ENCODE results near the gene PAPOLG.

The PAPOLG gene

GRCh38 chr2:60728855-60729254 is 27.2 kb upstream of the PAPOLG start:
- TF ChIP-seq GLIS3 (CRISPR knock-in tag; IDR thresholded peaks at IDR 0.05) (no peak), PPARA (CRISPR knock-in tag; IDR thresholded peaks at IDR 0.05; ENCODE audit: borderline replicate concordance) (no peak), POU6F1 (CRISPR knock-in tag; IDR thresholded peaks at IDR 0.05; ENCODE audit: borderline replicate concordance, low read depth) (no peak), ZC3H10 (CRISPR knock-in tag; IDR thresholded peaks at IDR 0.05) (no peak), BACH2 (CRISPR knock-in tag; IDR thresholded peaks at IDR 0.05; ENCODE audit: borderline replicate concordance) (no peak), TCF4 (CRISPR knock-in tag; IDR thresholded peaks at IDR 0.05; ENCODE audit: borderline replicate concordance) (no peak), TOX (CRISPR knock-in tag; IDR thresholded peaks at IDR 0.05; ENCODE audit: borderline replicate concordance) (no peak), ZFP30 (CRISPR knock-in tag; IDR thresholded peaks at IDR 0.05) (no peak), ARNTL (CRISPR knock-in tag; IDR thresholded peaks at IDR 0.05; ENCODE audit: borderline replicate concordance, low read depth) (no peak), ZNF565 (CRISPR knock-in tag; conservative IDR thresholded peaks at IDR 0.05; ENCODE audit: low read depth) (no peak), CREB5 (CRISPR knock-in tag; IDR thresholded peaks at IDR 0.05; ENCODE audit: low read depth) (no peak), SNAI2 (CRISPR knock-in tag; IDR thresholded peaks at IDR 0.05) (no peak), TSHZ2 (CRISPR knock-in tag; IDR thresholded peaks at IDR 0.05) (no peak), OSR1 (CRISPR knock-in tag; IDR thresholded peaks at IDR 0.05) (no peak), RARB (CRISPR knock-in tag; IDR thresholded peaks at IDR 0.05) (no peak)
- TF ChIP-seq, protein P1, sequence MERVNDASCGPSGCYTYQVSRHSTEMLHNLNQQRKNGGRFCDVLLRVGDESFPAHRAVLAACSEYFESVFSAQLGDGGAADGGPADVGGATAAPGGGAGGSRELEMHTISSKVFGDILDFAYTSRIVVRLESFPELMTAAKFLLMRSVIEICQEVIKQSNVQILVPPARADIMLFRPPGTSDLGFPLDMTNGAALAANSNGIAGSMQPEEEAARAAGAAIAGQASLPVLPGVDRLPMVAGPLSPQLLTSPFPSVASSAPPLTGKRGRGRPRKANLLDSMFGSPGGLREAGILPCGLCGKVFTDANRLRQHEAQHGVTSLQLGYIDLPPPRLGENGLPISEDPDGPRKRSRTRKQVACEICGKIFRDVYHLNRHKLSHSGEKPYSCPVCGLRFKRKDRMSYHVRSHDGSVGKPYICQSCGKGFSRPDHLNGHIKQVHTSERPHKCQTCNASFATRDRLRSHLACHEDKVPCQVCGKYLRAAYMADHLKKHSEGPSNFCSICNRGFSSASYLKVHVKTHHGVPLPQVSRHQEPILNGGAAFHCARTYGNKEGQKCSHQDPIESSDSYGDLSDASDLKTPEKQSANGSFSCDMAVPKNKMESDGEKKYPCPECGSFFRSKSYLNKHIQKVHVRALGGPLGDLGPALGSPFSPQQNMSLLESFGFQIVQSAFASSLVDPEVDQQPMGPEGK (CRISPR knock-in tag; IDR thresholded peaks at IDR 0.05; ENCODE audit: borderline replicate concordance): no peak
- TF ChIP-seq, protein P2, sequence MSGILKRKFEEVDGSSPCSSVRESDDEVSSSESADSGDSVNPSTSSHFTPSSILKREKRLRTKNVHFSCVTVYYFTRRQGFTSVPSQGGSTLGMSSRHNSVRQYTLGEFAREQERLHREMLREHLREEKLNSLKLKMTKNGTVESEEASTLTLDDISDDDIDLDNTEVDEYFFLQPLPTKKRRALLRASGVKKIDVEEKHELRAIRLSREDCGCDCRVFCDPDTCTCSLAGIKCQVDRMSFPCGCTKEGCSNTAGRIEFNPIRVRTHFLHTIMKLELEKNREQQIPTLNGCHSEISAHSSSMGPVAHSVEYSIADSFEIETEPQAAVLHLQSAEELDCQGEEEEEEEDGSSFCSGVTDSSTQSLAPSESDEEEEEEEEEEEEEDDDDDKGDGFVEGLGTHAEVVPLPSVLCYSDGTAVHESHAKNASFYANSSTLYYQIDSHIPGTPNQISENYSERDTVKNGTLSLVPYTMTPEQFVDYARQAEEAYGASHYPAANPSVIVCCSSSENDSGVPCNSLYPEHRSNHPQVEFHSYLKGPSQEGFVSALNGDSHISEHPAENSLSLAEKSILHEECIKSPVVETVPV (CRISPR knock-in tag; IDR thresholded peaks at IDR 0.05): no peak

GRCh38 chr2:60735496-60736250 is 20.4 kb upstream of the PAPOLG start:
- TF ChIP-seq RARB (CRISPR knock-in tag; IDR thresholded peaks at IDR 0.05) (no peak), CSDC2 (CRISPR knock-in tag; IDR thresholded peaks at IDR 0.05) (no peak), PPARA (CRISPR knock-in tag; IDR thresholded peaks at IDR 0.05; ENCODE audit: borderline replicate concordance) (no peak), ZNF70 (CRISPR knock-in tag; IDR thresholded peaks at IDR 0.05) (no peak), SNAI2 (CRISPR knock-in tag; IDR thresholded peaks at IDR 0.05) (no peak), OSR1 (CRISPR knock-in tag; IDR thresholded peaks at IDR 0.05) (no peak)
- TF ChIP-seq, protein P2 (CRISPR knock-in tag; IDR thresholded peaks at IDR 0.05): no peak

More at GRCh38 chr2:60728855-60729254, 27.2 kb upstream of the PAPOLG start:
- no peak for ATAC-seq

More at GRCh38 chr2:60735496-60736250, 20.4 kb upstream of the PAPOLG start:
- peak; percentile 72 for ATAC-seq
